ENCODE data around the gene BSG. TPM values are rescaled to one million over a fixed set of nuclear protein-coding genes. Genes with fewer than 3 reads are reported as not detected.

The BSG gene
- total and polyA plus RNA-seq, 10 of the 15 experiments (the other 5 are each of a cell fraction or from before 2014, with no cell fraction given), result 2.8 to 297 (median 199) TPM

GRCh38 chr19:570937-571565, 1.3 kb upstream of the BSG start (continued):
- TF ChIP-seq, protein P1, sequence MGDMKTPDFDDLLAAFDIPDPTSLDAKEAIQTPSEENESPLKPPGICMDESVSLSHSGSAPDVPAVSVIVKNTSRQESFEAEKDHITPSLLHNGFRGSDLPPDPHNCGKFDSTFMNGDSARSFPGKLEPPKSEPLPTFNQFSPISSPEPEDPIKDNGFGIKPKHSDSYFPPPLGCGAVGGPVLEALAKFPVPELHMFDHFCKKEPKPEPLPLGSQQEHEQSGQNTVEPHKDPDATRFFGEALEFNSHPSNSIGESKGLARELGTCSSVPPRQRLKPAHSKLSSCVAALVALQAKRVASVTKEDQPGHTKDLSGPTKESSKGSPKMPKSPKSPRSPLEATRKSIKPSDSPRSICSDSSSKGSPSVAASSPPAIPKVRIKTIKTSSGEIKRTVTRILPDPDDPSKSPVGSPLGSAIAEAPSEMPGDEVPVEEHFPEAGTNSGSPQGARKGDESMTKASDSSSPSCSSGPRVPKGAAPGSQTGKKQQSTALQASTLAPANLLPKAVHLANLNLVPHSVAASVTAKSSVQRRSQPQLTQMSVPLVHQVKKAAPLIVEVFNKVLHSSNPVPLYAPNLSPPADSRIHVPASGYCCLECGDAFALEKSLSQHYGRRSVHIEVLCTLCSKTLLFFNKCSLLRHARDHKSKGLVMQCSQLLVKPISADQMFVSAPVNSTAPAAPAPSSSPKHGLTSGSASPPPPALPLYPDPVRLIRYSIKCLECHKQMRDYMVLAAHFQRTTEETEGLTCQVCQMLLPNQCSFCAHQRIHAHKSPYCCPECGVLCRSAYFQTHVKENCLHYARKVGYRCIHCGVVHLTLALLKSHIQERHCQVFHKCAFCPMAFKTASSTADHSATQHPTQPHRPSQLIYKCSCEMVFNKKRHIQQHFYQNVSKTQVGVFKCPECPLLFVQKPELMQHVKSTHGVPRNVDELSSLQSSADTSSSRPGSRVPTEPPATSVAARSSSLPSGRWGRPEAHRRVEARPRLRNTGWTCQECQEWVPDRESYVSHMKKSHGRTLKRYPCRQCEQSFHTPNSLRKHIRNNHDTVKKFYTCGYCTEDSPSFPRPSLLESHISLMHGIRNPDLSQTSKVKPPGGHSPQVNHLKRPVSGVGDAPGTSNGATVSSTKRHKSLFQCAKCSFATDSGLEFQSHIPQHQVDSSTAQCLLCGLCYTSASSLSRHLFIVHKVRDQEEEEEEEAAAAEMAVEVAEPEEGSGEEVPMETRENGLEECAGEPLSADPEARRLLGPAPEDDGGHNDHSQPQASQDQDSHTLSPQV (IDR thresholded peaks at IDR 0.05), result no peak
- TF ChIP-seq FOXM1 (IDR thresholded peaks at IDR 0.05; ENCODE audit: low read depth, low read length) (no peak), NBN (IDR thresholded peaks at IDR 0.05) (peak; percentile 85; the same call in 1 of the 2 replicates), HDAC2 (IDR thresholded peaks at IDR 0.05) (no peak), JUND (IDR thresholded peaks at IDR 0.05; ENCODE audit: low read depth, low read length) (no peak), ZNF622 (IDR thresholded peaks at IDR 0.05) (no peak), HDGF (IDR thresholded peaks at IDR 0.05) (peak; percentile 94), MTA2 (IDR thresholded peaks at IDR 0.05; ENCODE audit: low read depth) (0 out of 2 replicates have a peak, but pooled peaks have one; percentile 25), SIX5 (IDR thresholded peaks at IDR 0.05; ENCODE audit: low read depth, low read length, severe bottlenecking) (no peak), DPF2 (IDR thresholded peaks at IDR 0.05) (peak; percentile 51; the same call in 1 of the 2 replicates), MXI1 (IDR thresholded peaks at IDR 0.05; ENCODE audit: low read depth, low read length) (no peak), SRF (IDR thresholded peaks at IDR 0.05; ENCODE audit: low read depth in 2 of 2, low read length in 2 of 2) (no peak), ZBED1 (IDR thresholded peaks at IDR 0.05; ENCODE audit: borderline replicate concordance) (no peak), HDAC6 (IDR thresholded peaks at IDR 0.05; ENCODE audit: unreplicated experiment) (no peak), ATF7 (IDR thresholded peaks at IDR 0.05; ENCODE audit: low read depth) (no peak), CBFB (IDR thresholded peaks at IDR 0.05; ENCODE audit: low read depth) (no peak), STAT3 (IDR thresholded peaks at IDR 0.05; ENCODE audit: low read depth, low read length) (no peak), SREBF1 (IDR thresholded peaks at IDR 0.05; ENCODE audit: low read length) (no peak), NFXL1 (IDR thresholded peaks at IDR 0.05; ENCODE audit: borderline replicate concordance) (no peak), EP300 (IDR thresholded peaks at IDR 0.05; ENCODE audit: borderline replicate concordance in 1 of 2, control insufficient read depth in 1 of 2, low read depth in 2 of 2, low read length in 2 of 2) (no peak), PAX5 (IDR thresholded peaks at IDR 0.05; ENCODE audit: borderline replicate concordance, low read depth, low read length) (no peak), EZH2 (IDR thresholded peaks at IDR 0.05; ENCODE audit: borderline replicate concordance, control insufficient read depth, low read depth, low read length) (no peak), CEBPZ (IDR thresholded peaks at IDR 0.05; ENCODE audit: low read depth, low read length) (no peak), TCF12 (IDR thresholded peaks at IDR 0.05; ENCODE audit: low read depth, low read length) (0 out of 2 replicates have a peak, but pooled peaks have one; percentile 27)
